GM21723 (cell line): ENCODE data around the gene PIK3CD.

Experiments
- ATAC-seq: cut with Tn5 transposase; IDR thresholded peaks from one replicate; pipeline ENCODE4 v1.9.1; 2021; ENCODE audit warnings: mild to moderate bottlenecking, moderate library complexity; ENCODE audit not compliant: unreplicated experiment

The PIK3CD gene

DNA sequence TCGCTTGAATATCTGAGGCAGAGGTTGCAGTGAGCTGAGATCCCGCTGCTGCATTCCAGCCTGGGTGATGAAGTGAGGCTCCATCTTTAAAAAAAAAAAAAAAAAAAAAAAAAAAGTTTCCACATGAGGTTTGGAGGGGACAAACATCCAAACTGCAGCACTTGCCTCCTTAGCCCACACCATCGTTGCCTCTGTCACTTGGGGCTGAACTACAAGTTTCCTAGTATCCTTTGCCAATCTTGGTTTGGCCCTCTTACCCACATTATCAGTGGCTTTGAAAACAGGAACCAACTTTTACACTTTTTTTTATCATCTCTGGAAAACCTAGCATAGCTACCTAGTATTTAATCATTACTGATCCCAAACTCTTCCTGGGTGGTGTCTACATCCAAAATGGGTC lies 113.0 kb downstream of the PIK3CD start:
- no peak for ATAC-seq

DNA sequence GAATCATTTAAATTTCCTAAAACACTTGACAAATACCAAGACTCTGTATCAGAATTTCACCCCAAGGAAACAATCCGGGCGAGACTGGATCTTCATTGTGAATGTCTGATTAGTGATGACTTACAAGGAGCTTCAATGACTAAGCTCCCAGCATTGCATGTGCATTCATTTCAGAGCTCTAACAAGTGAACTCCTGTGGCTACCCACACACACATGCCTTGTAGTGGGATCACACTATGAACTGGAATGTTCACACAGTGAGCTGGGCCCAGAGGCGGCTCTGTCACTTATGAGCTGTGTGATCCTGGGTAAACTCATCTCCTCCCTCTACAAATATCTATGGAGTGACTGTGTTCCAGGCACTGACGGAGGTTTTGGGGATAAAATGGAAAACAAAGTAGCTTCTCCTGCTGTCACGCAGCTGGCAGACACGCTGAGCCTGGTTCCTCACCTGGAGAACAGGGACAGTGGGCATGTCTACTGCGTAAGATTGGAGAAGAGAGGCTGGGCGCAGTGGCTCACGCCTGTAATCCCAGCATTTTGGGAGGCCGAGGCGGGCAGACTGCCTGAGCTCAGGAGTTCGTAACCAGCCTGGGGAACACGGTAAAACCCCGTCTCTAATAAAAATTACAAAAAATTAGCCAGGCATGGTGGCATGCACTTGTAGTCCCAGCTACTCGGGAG lies 115.4 kb downstream of the PIK3CD start:
- no peak for ATAC-seq

DNA sequence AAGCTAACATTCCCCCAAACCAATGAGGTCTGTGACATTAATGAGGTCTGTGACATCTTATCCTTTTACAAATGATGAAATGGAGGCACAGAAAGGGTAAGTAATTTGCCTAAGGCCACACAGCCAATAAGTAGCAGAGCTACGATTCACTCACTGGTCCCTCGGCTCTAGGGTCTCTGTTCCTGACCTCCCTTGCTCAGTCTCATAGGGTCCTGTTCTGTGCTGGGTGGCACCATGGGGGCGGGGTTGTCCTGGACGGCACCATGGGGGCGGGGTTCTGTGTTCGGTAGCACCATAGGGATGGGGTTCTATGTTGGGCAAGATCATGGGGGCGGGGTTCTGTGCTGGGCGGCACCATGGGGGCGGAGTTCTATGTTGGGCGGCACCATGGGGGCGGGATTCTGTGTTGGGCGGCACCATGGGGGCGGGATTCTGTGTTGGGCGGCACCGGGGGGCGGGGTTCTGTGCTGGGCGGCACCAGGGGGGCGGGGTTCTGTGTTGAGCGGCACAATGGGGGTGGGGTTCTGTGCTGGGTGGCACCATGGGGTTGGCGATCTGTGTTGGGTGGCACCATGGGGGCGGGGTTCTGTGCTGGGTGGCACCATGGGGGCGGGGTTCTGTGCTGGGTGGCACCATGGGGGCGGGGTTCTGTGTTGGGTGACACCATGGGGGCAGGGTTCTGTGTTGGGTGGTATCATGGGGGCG lies 116.6 kb downstream of the PIK3CD start:
- ATAC-seq = no peak

DNA sequence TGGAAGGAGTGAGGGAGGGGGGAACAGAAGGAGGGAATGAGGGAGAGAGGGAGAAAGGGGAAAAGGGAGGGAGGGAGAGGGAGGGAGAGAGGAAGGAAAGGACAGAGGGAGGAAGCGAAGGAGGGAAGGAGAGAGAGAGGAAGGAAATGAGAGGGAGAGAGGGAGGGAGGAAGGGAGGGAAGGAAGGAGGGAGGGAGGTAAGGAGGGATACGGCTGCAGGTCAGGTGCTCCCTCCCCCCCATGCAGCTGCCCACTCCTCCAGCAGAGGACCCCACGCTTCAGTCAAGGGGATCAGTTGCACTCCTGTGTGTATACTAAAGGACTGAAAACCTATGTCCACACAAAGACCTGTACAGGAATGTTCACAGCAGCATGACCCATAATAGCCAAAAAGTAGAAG lies 117.5 kb downstream of the PIK3CD start:
- no peak for ATAC-seq

DNA sequence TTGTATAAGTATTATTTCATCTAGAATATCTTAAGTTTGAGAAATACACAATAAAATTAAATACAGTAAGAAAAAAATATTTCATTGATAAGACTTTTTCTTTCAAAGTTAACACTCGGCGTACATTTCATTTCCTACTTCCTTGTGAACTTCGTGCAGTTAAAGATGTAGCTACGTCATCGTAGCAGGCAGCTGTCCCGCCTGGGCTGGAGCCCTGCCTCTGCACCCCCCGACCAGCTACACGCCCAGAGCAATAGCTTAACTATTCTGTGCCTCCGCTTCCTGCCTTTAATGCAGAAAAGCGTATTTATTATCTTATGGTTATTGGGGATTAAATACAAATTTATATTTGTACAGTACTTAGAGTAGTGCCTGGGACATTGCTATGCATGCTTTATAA lies 118.8 kb downstream of the PIK3CD start:
- no peak for ATAC-seq

DNA sequence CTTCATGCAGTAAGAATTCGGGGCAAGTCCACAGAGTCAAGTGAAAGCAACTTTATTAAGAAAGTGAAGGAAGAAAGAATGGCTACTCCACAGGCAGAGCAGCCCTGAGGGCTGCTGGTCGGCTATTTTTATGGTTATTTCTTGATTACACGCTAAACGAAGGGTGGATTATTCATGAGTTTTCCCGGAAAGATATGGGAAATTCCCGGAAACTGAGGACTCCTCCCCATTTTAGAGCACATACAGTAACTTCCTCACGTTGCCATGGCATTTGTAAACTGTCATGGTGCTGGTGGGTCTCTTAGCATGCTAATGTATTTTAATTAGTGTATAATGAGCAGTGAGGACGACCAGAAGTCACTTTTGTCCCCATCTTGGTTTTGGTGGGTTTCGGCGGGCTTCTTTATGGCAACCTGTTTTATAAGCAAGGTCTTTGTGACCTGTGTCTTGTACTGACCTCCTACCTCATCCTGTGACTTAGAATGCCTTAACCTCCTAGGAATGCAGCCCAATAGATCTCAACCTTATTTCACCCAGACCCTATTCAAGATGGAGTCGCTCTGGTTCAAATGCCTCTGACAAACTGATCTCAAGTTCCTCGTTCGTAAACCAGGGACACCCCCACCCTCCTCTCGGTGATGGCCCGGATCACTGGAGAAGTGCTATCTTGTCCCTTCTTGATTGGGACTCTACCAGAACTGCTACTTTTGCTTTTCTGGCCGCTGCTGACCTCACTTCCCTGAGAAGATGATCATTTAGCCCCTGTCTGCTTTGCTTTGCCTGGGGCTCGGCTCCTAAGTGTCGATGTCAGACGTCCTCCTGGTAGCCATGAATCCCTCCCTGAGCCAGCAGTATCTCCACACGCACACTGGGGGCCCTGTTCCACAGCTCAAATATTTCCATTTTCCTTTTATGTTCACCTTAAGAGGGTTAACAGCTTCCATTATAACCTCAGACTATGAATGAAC lies 123.5 kb downstream of the PIK3CD start:
- no peak for ATAC-seq

DNA sequence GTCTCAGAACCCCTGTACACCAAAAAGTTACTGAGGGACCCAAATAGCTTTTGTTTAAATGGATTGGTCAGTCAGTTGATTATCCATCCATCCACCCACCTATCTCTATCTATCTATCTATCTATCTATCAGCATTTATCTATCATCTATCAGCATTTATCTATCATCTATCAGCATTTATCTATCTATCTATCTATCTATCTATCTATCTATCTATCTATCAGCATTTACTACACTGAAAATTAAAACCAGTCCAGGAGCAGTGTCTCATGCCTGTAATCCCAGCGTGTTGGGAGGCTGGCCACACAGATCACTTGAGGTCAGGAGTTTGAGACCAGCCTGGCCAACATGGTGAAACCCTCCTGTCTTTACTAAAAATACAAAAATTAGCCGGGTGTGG lies 125.2 kb downstream of the PIK3CD start:
- ATAC-seq = no peak
